HG03196 (cell line): ENCODE data around the gene SH3BP4.

Experiments used
- ATAC-seq: cut with Tn5 transposase; IDR thresholded peaks from one replicate; pipeline ENCODE4 v1.9.1; 2021; ENCODE audit not compliant: unreplicated experiment

The SH3BP4 gene

DNA sequence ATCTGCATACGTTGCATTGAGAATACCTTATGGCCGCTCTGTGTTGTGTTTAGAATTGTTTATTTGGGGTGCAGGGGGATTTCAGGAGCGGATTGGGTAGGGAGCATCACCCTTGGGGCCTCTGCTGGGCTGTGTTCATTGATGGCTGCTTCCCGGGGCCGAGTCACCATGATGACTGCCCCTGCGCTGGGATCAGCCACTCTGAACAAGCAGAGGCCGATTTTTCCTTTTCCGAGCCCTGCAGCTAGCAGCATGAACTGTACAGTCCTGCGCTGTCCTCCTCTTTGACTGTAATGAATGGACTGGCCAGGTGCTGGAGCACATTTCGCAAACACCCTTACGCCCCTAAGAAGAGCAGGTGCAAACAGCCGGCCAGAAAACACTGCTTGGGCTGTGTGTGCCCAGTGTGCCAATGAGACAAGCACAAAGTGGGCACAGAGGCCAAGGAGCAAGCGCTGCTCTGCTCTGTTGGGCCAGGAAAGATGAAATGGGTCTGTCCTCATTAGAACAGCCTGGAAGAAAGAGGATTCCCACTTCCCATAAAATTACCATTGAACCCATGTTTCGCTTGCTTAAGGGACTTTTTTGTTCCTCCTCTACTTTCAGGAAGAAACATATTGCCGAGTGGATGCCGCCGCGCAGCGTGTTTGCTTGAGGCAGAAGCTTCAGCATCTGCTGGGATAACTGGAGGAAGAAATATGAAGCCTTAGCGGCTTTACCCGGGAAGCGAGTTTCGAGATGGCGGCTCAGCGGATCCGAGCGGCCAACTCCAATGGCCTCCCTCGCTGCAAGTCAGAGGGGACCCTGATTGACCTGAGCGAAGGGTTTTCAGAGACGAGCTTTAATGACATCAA is 82.7 kb downstream of the SH3BP4 start:
- no peak for ATAC-seq

DNA sequence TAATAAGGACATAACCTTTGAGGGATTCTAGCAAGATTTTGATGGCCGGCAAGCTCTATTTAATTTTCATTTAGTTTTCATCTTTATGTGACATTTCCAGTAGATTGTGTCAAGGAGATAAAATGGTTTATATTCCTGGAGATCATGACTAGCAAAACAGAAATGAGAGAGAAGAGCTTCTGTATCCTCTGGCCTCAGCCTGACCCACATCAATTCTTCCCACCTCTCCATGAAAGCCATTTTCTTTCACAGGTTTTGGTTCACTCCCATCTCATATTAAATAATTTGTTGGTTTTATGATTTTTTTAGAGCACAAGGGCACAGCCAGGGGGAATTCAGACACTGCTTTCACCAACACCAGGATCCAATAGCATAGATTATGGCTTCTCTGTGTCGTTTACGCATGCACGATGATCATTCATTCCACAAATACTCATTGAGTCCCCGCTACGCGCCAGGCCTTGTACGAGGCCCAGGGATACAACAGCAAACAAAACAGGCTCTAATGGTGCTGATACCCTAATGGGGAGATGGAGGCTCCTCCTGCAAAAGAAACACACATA is 85.9 kb downstream of the SH3BP4 start:
- ATAC-seq: no peak

DNA sequence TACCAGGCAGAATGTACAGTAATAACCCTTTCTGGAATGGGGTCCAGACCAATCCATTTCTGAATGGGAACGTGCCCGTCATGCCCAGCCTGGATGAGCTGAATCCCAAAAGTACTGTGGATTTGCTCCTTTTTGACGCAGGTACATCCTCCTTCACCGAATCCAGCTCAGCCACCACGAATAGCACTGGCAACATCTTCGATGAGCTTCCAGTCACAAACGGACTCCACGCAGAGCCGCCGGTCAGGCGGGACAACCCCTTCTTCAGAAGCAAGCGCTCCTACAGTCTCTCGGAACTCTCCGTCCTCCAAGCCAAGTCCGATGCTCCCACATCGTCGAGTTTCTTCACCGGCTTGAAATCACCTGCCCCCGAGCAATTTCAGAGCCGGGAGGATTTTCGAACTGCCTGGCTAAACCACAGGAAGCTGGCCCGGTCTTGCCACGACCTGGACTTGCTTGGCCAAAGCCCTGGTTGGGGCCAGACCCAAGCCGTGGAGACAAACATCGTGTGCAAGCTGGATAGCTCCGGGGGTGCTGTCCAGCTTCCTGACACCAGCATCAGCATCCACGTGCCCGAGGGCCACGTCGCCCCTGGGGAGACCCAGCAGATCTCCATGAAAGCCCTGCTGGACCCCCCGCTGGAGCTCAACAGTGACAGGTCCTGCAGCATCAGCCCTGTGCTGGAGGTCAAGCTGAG is 89.6 kb downstream of the SH3BP4 start:
- no peak for ATAC-seq

DNA sequence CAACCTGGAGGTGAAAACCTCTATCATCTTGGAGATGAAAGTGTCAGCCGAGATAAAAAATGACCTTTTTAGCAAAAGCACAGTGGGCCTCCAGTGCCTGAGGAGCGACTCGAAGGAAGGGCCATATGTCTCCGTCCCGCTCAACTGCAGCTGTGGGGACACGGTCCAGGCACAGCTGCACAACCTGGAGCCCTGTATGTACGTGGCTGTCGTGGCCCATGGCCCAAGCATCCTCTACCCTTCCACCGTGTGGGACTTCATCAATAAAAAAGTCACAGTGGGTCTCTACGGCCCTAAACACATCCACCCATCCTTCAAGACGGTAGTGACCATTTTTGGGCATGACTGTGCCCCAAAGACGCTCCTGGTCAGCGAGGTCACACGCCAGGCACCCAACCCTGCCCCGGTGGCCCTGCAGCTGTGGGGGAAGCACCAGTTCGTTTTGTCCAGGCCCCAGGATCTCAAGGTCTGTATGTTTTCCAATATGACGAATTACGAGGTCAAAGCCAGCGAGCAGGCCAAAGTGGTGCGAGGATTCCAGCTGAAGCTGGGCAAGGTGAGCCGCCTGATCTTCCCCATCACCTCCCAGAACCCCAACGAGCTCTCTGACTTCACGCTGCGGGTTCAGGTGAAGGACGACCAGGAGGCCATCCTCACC is 90.2 kb downstream of the SH3BP4 start:
- no peak for ATAC-seq

DNA sequence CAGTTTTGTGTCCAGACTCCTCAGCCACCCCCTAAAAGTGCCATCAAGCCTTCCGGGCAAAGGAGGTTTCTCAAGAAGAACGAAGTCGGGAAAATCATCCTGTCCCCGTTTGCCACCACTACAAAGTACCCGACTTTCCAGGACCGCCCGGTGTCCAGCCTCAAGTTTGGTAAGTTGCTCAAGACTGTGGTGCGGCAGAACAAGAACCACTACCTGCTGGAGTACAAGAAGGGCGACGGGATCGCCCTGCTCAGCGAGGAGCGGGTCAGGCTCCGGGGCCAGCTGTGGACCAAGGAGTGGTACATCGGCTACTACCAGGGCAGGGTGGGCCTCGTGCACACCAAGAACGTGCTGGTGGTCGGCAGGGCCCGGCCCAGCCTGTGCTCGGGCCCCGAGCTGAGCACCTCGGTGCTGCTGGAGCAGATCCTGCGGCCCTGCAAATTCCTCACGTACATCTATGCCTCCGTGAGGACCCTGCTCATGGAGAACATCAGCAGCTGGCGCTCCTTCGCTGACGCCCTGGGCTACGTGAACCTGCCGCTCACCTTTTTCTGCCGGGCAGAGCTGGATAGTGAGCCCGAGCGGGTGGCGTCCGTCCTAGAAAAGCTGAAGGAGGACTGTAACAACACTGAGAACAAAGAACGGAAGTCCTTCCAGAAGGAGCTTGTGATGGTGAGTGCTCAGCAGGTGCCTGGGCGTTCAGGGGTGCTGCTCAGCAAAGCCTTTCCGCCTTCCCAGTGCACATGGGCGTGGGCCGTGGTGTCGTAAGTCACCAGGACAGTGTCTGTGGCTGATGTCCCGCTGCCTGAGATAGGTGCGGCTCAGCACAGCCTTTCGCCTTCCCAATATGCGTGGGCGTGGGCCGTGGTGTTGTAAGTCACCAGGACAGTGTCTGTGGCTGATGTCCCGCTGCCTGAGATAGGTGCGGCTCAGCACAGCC is 91.0 kb downstream of the SH3BP4 start:
- ATAC-seq: no peak

DNA sequence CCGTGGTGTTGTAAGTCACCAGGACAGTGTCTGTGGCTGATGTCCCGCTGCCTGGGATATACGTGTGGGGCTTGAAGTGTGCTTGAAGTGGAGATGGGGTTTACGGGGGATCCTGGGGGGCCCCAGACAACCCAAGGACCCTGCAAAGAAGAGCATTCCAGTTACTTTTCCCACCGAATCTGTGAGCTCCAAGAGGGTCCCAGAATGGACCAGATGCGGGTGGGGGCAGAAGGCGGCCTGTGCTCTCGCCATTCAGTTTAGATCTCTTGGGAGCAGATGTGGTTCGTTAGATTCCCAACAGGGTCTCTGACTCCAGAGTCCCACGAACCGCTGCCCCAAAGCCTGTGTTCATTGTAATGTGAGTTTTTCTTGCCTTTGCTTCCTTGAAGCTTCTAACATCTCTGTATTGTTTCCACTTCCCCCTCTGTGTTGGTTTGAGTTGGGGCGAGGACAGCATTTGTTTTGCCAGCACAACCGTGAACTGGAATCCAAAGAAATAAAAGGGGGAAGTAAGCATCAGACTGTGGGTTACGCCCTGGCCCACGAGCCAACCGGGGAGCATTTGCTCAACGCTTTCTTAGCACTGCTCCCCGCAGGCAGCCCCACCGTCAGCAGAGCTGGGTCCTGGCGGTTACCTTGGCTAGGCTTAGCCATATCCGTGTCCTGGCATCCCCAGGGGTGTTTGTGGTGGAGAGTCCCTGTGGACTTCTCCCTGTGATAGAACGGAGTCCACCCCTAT is 92.1 kb downstream of the SH3BP4 start:
- ATAC-seq: no peak

DNA sequence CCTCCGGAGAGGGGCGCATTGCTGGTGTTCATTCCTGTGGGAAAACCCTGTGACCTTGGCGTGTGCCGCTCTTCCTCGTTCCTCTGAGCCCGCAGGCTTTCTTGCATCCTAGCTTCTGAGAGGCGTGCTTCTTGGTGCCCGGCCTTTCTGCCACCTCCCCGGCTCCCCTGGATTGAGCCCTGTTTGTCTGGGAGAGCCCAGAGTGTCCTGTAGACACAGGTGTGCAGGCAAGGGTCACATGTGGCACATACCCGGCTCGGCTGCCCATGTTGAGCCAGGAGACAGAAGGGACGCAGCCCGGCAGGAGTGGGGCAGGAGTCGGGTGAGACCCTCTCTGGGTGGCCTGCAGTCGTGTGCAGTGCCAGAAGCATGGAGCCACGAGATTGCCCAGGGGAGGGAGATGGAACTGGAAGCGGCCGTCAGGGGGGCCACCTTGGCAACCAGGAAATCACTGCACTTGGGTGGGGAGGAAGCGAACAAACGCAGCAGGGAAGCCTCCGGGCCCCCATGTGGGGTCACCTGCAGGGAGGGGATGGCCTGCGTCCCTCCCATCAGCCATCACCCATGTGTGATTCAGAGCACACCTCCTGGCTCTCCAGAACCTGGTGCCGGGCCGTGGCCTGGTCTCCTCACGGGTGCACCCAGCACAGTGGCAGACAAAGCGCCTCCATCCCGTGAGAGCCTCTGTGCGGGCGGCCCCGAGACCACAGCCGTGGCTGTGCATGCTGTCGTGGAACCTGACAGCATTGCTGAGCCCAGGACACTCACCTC is 92.9 kb downstream of the SH3BP4 start:
- ATAC-seq: no peak

DNA sequence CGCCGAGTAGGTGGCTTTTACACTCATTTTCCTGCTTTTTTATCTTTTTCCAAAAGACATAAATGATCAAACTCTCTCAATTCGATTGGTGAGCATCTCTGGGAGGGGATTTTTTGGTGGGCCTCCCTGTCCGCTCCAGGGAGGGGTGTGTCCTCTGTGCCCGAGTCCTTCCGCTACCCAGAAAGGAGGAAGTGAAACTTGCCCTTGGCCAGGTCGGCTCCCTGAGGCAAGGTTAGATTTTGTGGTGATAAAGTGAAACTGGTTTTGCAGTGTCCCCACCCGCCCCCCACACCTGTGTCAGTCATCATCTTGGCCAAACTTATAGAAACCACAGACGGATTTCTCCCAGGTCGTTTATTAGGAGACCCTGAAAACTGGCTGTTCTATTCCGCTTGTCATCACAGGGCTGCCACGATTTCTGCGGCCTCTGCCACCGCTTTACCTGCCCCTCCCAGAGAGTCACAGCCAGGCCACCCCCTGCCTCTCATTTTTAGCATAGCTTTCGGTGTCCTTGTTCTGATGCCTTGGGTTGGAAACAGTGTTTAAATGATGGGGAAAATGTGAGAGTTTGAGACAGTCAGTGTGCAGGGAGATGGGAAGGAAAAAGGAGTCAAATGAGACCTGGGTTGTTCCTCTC is 93.6 kb downstream of the SH3BP4 start:
- ATAC-seq: peak; percentile 75

DNA sequence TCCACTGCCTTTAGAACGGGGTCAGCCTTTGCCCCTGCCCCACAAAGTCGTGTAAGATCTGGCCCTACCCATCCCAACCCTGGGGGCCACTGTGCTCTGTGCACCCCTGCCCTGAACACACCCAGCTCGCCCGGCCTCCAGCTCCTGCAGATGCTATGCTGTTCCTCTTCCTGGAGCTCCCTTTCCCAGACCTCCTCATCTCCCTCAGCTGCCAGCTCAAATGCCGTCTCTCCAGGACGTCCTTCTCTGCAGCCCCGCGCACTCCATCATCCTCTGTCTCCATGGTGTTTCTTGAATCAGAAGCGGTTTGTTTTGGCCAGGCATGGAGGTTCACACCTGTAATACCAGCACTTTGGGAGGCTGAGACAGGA is 94.1 kb downstream of the SH3BP4 start:
- no peak for ATAC-seq

DNA sequence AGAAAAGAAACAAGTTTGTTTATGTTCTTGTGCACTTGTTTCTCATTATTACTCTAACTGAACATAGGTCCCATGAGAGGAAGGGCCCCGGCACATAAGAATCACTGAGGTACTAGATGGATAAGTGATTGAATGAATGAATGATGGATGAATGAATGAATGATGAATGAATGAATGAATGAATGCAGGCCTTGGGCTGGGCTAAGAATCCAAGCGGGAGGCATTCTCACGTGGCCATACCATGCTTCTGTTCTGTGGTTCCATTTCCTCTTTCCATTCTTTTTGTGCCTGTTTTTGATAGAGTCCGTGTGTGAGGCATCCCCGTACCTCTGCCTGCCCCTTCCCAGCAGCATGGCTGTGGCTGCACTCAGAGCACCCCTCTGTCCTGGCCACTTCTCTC is 94.8 kb downstream of the SH3BP4 start:
- ATAC-seq: no peak

DNA sequence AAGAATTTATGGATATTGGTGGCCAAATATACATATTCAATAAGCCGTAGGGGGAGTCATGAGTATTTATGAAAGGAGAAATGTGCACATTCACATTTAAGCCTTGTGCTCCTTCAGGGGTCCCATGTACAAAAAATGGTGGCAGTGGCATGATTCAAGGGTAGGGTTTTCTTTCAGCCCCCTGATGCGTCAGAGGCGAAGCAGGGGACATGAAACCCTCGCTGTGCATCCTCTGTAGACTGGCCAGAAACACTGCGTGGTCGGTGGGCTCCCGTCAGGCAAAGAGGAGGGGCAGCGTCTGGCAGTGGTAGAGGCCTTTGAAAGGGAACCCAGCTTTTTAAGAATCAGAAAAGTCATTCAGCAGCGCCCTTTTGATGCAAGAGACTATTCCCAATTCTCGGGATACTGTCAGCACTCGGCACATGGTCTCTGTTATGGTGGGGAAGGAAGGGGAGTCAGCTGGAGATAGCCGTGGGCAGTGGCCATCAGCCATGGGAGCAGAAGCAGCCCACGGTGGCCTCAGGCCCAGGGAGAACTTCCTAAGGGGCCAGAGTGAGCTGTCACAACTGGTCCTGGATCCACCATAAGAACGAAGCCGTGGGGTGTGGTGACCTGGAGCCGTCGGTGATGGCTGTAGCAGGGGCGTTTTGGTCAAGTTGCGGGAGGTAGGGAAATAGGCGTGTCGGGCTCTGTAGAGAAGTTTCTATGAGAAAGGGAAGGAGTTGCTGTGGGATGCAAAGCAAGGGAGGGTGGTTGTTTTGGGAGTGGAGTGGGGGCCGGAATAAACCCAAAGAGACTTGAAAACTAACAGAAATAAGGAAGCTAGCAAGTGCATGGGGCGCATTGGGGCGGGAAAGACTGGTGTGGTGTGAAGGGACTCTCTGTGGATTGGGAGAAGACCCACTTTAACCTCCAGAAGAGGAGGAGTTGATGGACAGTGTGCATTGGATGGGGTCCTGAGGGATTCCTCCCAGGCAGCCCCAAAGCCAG is 95.6 kb downstream of the SH3BP4 start:
- no peak for ATAC-seq

DNA sequence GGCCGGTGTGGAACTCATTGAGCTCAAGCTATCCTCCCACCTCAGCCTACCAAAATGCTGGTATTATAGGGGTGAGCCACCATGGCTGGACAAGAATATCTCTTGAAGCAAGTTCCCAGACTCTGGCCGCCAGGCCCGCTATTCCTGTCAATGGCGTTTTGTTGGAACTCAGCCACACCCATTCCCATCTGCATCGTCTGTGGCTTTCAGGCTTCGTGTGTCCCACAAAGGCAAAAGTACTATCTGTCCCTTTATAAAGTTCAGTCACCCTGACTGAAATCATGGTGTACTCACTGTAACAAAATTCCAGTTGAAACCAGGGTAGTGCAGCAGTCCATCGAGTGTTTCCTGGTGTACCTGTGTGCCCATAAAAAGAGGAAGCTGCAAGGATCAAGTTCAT is 96.7 kb downstream of the SH3BP4 start:
- ATAC-seq: no peak

DNA sequence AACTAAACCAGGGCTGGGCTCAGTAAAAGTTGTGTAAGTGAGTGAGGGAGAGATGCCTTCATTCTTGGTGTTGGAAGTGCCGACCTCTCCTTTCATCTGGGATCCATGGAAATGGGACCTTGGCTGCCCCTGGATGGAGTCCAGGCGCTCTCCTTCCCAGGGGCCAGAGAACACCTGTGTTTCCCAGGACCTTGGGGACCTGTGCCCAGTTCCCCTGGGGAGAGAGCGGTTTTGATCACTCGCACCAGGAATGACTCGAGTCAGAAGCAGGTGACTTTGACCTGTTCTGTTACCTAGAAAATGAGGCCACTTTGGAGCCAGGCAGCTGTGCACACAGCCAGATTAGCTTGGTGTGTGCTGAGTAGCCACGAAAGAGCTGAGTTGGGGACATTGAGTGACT is 97.3 kb downstream of the SH3BP4 start:
- no peak for ATAC-seq

DNA sequence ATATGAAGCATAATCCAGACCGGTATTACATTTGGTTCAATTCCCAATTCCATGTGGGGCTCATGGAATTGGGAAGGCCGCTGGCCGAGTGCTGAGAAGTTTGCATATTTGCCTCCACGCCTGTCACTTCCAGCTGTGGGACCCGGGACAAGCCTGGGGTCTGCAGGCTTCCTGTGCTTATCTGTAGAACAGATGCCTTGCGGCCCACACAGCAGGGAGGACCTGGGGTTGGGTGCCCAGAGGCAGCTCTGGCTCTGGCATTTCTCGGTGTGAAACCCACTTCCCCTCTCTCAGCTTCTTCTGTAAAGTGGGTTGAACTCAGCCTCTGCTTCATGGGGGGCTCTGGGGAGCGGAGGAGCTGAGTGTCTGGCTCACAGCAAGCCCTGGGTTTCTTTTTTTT is 97.9 kb downstream of the SH3BP4 start:
- ATAC-seq: no peak

DNA sequence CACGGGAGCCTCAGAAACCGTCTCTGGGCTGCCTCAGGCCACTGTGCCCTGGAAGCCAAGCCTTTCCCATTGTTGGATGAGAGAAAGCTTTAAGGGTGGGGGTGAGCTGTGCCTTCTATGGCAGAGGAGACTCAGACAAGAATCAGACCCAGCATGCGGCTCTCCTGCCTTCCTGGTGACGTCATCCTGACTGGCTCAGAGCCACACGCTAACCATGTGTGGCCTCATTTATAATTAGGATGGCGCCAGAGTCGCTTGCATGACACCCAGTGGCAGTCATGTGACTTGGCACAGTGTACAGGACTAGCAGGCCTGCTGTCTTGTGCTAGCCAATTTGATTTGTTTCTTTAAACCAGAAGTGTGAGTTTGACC is 99.1 kb downstream of the SH3BP4 start:
- no peak for ATAC-seq

DNA sequence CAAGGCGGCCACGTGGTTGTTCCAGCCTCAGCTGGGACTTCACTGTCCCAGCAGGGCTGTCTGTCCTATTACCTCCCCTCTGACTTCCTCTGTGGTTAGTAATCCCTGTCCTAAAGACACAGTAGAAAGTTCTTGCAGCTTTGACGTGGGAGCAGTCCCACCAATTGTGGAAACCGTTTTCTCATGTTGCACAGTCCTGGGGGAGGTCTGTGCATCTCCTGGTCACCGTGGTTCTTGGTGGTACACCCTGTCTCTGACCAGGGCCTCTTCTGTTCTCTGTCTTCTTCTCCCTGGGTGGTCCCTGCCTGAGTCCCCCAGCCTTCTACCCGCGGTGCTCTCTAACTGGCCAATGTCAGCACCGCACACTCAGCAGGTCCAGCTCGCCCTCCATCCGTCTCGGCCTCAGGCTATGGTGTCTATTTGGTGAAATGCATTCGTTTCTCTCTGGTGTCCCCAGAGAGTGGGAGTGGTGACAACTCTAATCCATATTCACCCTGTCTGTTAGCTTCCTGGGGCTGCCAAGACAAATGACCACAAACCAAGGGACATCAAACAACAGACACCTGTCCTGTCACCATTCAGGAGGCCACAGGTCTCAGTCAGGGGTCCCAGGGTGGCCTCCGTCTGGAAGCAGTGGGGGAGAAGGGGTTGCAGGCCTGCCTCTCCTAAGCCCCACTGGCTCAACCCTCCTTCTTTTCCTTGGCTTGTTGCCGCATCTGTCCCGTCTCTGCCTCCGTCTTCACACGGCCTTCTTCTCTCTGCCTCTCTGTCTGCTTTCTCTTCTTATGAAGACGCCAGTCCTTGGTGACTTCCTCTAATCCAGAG is 99.8 kb downstream of the SH3BP4 start:
- no peak for ATAC-seq
